NCI-H2196 (cell line): ENCODE data around the gene KLHL35.

Source experiments
- DNase-seq: peaks from one replicate; lab custom pipeline; 2025; ENCODE audit not compliant: unreplicated experiment; lab: John Stamatoyannopoulos, UW

KLHL35 gene

DNA sequence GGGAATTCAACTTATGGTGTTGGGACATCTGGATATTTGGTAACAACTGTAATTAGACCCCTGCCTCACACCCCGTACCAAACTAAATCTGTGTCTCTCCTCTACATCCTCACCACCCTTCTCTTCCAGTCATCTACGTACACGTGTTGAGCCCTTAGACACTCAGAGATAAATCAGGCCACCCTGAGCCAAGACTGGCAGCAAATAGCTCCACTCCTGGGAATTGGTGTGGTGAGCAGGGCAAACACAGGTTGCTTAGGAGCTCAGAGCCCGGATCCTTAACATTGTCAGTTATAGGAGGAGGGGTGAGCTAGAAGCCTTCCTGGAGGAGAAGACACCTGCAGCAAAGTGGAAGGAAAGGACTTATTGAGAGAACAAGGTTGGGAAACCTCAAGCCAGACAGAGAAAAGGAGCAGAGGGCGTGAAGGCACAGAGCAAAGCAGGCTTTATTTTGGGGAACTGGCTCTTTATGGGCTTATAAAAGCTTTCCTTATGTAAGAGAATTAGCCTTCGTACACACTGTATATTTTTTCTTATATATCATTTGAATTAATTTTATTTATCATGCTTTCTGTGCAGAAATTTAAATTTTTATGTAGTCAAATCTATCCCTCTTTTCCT, 36.9 kb upstream of the KLHL35 start:
- no peak for DNase-seq

DNA sequence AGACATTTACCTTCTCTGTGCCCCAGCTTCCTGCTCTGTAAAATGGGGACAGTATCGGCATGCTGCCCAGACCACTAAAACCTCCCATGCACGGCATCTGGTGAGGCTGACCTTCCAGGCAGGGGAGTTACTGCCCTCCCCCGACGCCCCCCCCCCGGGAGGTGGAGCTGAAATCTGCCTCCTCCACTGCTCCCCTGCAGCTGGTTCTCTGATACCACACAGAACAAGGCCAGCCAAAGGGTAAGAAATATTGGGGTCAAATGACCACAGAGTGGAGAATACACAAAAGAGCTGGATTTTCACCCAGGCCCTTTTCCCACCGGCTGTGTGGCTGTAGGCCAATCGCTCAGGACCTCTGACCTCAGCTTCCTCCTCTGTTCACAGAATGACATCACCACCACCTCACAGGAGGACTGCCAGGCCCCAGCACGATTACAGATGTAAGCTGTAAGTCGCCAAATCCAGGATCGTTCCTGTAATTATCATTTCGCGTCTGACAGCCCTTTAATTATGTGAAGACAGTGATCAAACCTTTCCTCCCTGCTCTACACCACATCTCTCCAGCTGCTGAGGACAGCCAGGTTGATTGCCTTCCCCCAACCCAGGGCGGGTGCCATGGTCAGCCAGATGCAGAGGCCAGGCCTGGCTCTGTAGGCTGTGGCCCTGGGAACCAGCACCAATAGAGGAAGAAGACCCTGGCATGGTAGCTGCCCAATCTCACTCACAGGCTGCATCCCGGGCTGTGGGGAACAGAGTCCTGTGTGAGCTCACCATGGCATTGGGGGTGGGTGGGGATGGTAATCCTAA, 35.7 kb upstream of the KLHL35 start:
- peak; percentile 76 for DNase-seq

DNA sequence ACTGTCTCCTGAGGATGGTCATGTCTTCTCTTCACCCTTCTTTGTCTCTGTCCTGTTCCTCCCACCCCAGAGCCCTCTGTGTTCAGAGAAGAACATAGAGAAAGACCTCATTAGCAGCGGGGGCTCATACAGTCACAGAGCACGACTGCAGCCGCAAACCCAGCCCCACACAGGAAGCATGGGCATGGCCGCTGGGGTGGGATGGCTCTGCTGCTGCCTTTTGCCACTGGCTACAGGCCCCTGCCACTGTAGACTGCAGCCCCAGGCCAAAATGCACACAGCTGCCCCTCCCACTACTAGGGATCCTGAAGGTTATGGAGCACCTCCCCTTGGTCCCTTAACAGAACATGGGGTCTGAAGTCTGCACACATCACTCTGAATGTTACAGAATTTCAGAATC, 34.9 kb upstream of the KLHL35 start:
- DNase-seq, result no peak

DNA sequence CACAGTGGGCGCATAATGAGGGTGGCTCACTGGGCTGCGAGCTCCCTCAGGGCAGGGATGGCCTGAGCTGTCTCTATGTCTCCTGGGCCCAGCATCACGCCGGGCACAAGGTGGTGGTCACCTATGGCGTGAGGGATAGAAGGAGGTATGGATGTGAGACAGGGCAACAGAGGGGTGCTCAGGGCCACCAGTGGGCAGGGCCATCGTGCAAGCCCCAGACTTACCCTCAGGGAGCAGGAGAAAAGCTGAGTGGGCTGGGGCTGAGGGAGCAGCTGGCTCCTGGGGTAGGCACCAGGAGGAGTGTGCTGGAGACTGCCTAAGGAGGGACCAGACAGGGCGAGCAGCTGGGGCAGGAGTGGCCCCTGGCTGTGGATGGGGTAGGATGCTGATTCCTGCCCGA, 34.3 kb upstream of the KLHL35 start:
- DNase-seq, result no peak

- no peak for DNase-seq
Measured at GRCh38 chr11:75465701-75466531, 32.9 kb upstream of the KLHL35 start.

DNA sequence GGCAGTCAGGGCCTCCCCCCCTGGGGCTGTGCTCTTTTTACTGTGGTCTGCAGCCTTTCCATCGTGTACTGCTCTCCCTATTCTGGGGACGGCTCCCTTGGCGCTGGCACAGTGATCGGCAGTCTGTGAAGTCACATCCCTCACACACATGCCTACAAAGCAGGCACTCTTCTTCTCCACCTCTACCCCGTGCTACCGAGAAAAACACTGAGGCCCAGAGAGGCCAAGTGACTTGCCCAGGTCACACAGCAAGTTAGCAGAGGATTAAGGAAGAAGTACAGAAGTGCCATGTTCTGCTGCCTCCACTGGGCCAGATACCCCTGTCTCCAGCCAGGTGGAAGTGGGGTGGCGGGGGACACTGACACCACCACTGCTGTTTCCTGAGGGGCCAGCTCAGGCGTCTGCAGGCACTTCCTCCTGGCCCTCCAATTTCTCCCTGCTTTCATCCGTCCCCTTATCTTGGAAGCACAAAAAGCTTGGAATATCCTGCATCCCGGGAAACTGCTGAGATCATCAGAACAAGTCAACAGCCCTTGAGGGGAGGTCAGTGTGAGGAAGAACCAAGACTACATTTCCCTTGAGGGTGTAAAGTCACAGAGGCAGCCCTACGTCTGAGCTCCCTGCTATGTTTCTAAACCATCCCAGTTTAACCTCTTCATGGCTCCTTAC, 30.2 kb upstream of the KLHL35 start:
- no peak for DNase-seq

- no peak for DNase-seq
Measured at GRCh38 chr11:75462117-75462653, 29.2 kb upstream of the KLHL35 start.

GRCh38 chr11:75461151-75461550, 28.1 kb upstream of the KLHL35 start:
- no peak for DNase-seq

- DNase-seq, result no peak
Measured at GRCh38 chr11:75456596-75457183, 23.7 kb upstream of the KLHL35 start.

- DNase-seq, result peak; percentile 64
Measured at GRCh38 chr11:75454987-75455386, 22.0 kb upstream of the KLHL35 start.

DNA sequence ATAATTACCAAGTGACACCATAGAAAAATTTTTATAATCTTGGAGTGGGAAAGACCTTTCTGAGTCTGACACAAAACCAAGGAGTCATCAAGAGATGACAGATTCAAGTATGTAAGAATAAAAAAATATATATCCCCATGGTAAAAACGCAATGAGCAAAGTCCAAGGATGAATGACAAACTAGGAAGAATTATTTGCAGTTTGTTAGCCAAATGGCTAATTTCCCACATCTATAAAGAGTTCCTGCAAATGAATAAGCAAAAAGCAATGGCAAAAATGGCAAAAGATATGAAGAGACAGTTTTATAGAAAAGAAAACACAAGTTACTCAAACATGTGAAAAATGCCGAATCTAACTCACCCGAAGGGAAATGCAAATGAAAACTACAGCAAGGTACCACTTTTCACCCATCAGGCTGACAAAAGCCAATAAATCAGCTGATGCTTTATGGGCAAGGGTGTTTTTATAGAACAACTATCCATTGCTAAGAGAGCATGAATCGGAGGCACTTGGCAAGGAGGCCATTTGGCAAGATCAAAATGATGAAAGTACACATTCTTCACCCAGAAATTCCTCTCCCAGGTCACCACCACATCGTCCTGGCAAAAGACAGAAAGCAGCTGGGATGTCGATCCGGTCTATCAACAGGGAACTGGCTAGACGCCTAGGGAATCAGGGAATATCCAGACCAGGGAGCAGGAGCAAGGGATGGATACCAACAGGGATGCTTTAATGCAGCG, 21.1 kb upstream of the KLHL35 start:
- no peak for DNase-seq

DNA sequence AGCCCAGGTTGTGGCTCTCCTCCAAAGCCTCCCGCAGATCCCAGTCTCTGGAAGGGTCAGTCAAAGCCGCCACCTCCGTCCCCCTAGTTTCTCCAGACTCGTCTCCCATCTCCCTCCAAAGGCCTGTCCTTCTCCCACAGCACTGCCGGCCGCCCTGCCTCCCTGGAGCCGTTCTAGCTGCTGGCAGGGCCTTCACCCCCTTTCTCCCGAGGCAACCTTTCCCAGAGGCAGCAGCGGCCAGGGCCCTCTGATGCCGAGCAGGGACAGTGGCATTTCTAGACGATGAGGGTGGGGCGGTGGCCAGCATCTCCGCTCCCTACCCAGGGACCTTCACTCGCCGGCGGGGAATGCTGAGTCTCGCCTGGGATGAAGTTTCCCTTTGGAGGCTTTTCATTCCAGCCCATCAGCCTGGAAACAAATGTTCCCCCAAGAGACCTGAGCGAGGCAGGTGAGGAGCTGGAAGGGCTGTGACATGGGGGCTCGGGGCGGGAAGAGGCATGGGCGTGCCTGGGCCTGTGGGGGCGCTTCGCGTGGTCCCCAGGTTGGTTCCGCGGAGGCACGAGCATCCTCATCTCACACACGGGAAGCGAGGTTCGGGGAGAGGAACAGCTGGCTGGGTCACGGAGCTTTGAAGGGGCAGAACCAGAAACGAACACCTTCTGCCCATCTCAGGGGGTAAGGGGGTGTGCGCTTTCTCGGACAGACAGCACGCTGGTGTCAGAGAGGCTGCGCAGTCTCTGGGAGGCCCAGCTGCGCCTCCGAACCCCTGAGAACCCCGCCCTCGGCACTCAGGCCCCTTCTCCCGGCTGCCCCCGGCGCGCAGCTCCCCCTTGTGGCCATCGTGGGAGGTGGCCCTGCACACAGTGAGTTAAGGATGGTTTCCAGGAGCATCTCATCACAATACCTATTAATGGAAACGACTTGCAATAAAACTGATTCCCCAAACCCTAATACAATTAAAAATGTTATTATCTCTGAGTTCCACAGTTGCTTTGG, 18.1 kb upstream of the KLHL35 start:
- peak; percentile 22 for DNase-seq

DNA sequence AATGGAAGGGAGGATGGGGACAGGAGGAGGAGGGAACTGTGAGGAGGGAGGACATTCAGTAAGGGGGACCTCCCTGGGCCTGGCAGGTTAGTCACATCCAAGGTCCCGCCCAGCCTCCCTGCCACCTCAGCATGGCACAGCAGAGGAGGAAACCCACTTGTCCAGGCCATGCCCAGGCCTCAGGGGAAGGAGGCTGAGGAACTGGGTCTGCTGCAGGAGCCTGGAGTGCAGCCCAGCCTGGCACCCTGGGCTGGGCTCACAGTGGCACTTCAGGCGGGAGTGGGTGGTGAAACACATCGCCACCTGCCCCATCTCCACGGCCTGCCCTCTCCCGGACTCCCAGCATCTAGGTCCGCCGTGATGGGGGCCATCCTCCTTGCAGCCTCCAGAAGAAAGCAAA, 17.2 kb upstream of the KLHL35 start:
- no peak for DNase-seq

- DNase-seq, result no peak
Measured at GRCh38 chr11:75449776-75450175, 16.8 kb upstream of the KLHL35 start.

- DNase-seq, result no peak
Measured at GRCh38 chr11:75449271-75449670, 16.3 kb upstream of the KLHL35 start.

DNA sequence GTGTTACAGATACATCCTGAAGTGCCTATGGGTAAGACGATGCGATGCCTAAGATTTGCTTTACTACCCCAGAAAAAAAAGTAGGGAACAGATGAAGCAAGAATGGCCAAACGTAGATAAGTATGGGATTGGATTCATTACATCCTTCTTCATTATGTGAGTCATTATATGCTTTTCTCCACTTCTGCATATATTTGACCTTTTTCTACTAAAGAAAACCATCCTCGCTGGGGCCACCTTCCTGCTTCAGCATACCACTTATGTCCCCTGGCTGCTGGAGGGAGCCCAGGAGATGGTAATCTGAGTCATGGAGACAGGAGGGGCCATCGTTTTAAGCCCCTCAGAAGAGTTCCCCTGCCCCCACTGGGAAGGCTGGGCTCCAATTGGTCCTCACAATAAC, 14.4 kb upstream of the KLHL35 start:
- DNase-seq, result no peak

GRCh38 chr11:75445315-75445953, 12.4 kb upstream of the KLHL35 start:
- DNase-seq, result peak; percentile 83

DNA sequence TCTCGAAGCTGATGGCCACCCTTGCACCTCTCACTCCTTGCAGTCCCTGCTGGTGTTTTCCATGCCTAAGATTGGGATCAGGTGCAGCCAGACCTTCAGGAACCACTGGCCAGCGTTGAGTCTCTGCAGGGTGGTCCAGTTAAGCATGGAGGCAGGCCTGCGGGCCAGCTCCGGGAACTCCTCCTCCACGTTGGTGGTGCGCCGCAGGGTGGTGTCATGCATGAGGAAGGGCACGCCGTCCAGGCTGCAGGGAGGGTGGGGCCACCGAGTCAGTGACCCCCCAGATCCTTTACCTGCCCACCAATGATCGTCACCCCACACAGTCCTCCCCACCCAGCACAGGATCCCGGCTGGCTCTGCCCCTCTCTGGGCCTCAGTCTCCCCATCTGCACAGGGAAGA, 10.0 kb upstream of the KLHL35 start:
- no peak for DNase-seq
